SK-N-SH treated with all-trans-retinoic acid at 6 μM for 48 hours (cell line): ENCODE data around the gene LAMA3.

Experiments used
- ATAC-seq: fragments of 200-7000 bp; cut with Tn5 transposase; 3 replicates; pipeline ENCODE4 v1.9.1; 2020; ENCODE audit warnings: mild to moderate bottlenecking, moderate library complexity
- ARNTL ChIP-seq: fragments of 450-650 bp; formaldehyde crosslinking; IDR thresholded peaks from 2 replicates; pipeline ENCODE4 v1.5.0; 2020; ENCODE audit warnings: low read depth, mild to moderate bottlenecking, moderate library complexity, borderline replicate concordance
- BACH2 ChIP-seq: fragments of 250-450 bp; sonication (Bioruptor Pico); IDR thresholded peaks from 2 replicates; pipeline ENCODE4 v1.9.0; 2021; ENCODE audit warnings: mild to moderate bottlenecking, borderline replicate concordance
- CSDC2 ChIP-seq: fragments of 250-450 bp; sonication (Bioruptor Pico); IDR thresholded peaks from 2 replicates; pipeline ENCODE4 v1.5.0; 2020; ENCODE audit warnings: mild to moderate bottlenecking, moderate library complexity
- ESRRG ChIP-seq: fragments of 250-450 bp; sonication (Bioruptor Pico); IDR thresholded peaks from 2 replicates; pipeline ENCODE4 v1.6.1; 2021; ENCODE audit warnings: mild to moderate bottlenecking
- GLIS3 ChIP-seq: fragments of 250-450 bp; sonication (Bioruptor Pico); IDR thresholded peaks from 2 replicates; pipeline ENCODE4 v1.5.0; 2020; ENCODE audit warnings: mild to moderate bottlenecking, moderate library complexity
- ISL1 ChIP-seq: fragments of 250-450 bp; sonication (Bioruptor Pico); IDR thresholded peaks from 2 replicates; pipeline ENCODE4 v2.1.2; 2022; ENCODE audit warnings: mild to moderate bottlenecking, moderate library complexity
- OSR1 ChIP-seq: fragments of 250-450 bp; sonication (Bioruptor Pico); IDR thresholded peaks from 2 replicates; pipeline ENCODE4 v1.8.0; 2022; ENCODE audit warnings: moderate library complexity, mild to moderate bottlenecking, inconsistent platforms
- PPARA ChIP-seq: fragments of 250-450 bp; sonication (Bioruptor Pico); IDR thresholded peaks from 2 replicates; pipeline ENCODE4 v1.5.0; 2020; ENCODE audit warnings: mild to moderate bottlenecking, borderline replicate concordance
- RARB ChIP-seq: fragments of 250-450 bp; sonication (Bioruptor Pico); IDR thresholded peaks from 2 replicates; pipeline ENCODE4 v1.8.0; 2021; ENCODE audit warnings: mild to moderate bottlenecking, moderate library complexity
- SNAI2 ChIP-seq: fragments of 250-450 bp; sonication (Bioruptor Pico); IDR thresholded peaks from 2 replicates; pipeline ENCODE4 v1.5.0; 2020; ENCODE audit warnings: mild to moderate bottlenecking, moderate library complexity
- TCF4 ChIP-seq: fragments of 250-450 bp; sonication (Bioruptor Pico); IDR thresholded peaks from 2 replicates; pipeline ENCODE4 v1.8.0; 2021; ENCODE audit warnings: mild to moderate bottlenecking, moderate library complexity, borderline replicate concordance
- TSHZ2 ChIP-seq: fragments of 250-450 bp; sonication (Bioruptor Pico); IDR thresholded peaks from 2 replicates; pipeline ENCODE4 v1.5.0; 2020; ENCODE audit warnings: mild to moderate bottlenecking, moderate library complexity
- ZC3H10 ChIP-seq: fragments of 250-450 bp; sonication (Bioruptor Pico); IDR thresholded peaks from 2 replicates; pipeline ENCODE4 v1.5.1; 2021; ENCODE audit warnings: mild to moderate bottlenecking, moderate library complexity
- ZFP3 ChIP-seq: fragments of 250-450 bp; sonication (Bioruptor Pico); IDR thresholded peaks from 2 replicates; pipeline ENCODE4 v1.5.0; 2020; ENCODE audit warnings: mild to moderate bottlenecking, moderate library complexity
- ZFP30 ChIP-seq: fragments of 450-650 bp; formaldehyde crosslinking; IDR thresholded peaks from 2 replicates; pipeline ENCODE4 v1.5.0; 2022; ENCODE audit warnings: mild to moderate bottlenecking, moderate library complexity
- ZNF565 ChIP-seq: fragments of 450-650 bp; formaldehyde crosslinking; conservative IDR thresholded peaks from 2 replicates; pipeline ENCODE4 v1.5.0; 2020; ENCODE audit warnings: low read depth, mild to moderate bottlenecking, moderate library complexity
- ZNF70 ChIP-seq: fragments of 450-650 bp; formaldehyde crosslinking; IDR thresholded peaks from 2 replicates; pipeline ENCODE4 v1.5.0; 2020; ENCODE audit warnings: mild to moderate bottlenecking, moderate library complexity
- ZNF8 ChIP-seq: fragments of 450-650 bp; formaldehyde crosslinking; IDR thresholded peaks from 2 replicates; pipeline ENCODE4 v1.5.0; 2020; ENCODE audit warnings: mild to moderate bottlenecking, moderate library complexity
- TF ChIP-seq, protein P1 (sequence below): fragments of 250-450 bp; sonication (Bioruptor Pico); IDR thresholded peaks from 2 replicates; pipeline ENCODE4 v1.5.1; 2021; ENCODE audit warnings: mild to moderate bottlenecking, moderate library complexity
- TF ChIP-seq, protein P2 (sequence below): fragments of 250-450 bp; sonication (Bioruptor Pico); IDR thresholded peaks from 2 replicates; pipeline ENCODE4 v1.8.0; 2020; ENCODE audit warnings: mild to moderate bottlenecking, moderate library complexity, borderline replicate concordance
- TF ChIP-seq, protein P3 (sequence below): fragments of 250-450 bp; sonication (Bioruptor Pico); IDR thresholded peaks from 2 replicates; pipeline ENCODE4 v1.5.1; 2020; ENCODE audit warnings: low read depth, mild to moderate bottlenecking, moderate library complexity

Gene LAMA3

GRCh38 chr18:23689031-23689615 is at the start of gene LAMA3:
LAMA3 (plus strand) TSS chr18:23689453; CDS start chr18:23689684, 231 bp downstream.
- TF ChIP-seq ZC3H10 (CRISPR knock-in tag) (no peak), BACH2 (no peak), SNAI2 (CRISPR knock-in tag) (no peak), CSDC2 (no peak), ARNTL (CRISPR knock-in tag) (no peak), ZNF8 (CRISPR knock-in tag) (no peak), ZFP30 (CRISPR knock-in tag) (no peak)
- TF ChIP-seq, protein P1, sequence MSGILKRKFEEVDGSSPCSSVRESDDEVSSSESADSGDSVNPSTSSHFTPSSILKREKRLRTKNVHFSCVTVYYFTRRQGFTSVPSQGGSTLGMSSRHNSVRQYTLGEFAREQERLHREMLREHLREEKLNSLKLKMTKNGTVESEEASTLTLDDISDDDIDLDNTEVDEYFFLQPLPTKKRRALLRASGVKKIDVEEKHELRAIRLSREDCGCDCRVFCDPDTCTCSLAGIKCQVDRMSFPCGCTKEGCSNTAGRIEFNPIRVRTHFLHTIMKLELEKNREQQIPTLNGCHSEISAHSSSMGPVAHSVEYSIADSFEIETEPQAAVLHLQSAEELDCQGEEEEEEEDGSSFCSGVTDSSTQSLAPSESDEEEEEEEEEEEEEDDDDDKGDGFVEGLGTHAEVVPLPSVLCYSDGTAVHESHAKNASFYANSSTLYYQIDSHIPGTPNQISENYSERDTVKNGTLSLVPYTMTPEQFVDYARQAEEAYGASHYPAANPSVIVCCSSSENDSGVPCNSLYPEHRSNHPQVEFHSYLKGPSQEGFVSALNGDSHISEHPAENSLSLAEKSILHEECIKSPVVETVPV (CRISPR knock-in tag) = no peak
- TF ChIP-seq, all 23 proteins: peak for 0
- ATAC-seq = peak; percentile 87

DNA sequence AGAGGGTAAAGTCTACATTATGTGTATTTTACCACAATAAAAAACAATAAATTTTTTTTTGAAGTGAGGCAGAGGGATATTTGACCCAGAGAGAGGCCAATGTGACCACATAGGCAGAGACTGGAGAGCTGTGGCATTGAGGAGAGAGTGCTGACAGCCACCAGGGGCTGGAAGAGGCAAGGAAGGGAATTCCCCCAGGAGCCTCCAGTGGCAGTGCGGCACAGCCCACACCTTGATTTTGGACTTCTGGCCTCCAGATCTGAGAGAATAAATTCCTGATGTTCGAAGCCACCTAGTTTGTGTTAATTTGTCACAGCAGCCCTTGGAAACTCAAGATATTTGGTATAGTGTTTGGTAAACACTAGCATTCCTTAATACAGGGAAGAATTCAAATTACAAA is 49.2 kb upstream of the LAMA3 start:
- TF ChIP-seq ISL1 (CRISPR knock-in tag) = no peak
- no peak for TF ChIP-seq BACH2
- no peak for TF ChIP-seq ZC3H10 (CRISPR knock-in tag)
- TF ChIP-seq ZNF8 (CRISPR knock-in tag) = no peak
- no peak for TF ChIP-seq ZNF70 (CRISPR knock-in tag)
- no peak for TF ChIP-seq ESRRG (CRISPR knock-in tag)
- TF ChIP-seq ZFP3 (CRISPR knock-in tag) = no peak
- TF ChIP-seq, protein P2, sequence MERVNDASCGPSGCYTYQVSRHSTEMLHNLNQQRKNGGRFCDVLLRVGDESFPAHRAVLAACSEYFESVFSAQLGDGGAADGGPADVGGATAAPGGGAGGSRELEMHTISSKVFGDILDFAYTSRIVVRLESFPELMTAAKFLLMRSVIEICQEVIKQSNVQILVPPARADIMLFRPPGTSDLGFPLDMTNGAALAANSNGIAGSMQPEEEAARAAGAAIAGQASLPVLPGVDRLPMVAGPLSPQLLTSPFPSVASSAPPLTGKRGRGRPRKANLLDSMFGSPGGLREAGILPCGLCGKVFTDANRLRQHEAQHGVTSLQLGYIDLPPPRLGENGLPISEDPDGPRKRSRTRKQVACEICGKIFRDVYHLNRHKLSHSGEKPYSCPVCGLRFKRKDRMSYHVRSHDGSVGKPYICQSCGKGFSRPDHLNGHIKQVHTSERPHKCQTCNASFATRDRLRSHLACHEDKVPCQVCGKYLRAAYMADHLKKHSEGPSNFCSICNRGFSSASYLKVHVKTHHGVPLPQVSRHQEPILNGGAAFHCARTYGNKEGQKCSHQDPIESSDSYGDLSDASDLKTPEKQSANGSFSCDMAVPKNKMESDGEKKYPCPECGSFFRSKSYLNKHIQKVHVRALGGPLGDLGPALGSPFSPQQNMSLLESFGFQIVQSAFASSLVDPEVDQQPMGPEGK (CRISPR knock-in tag) = no peak
- ATAC-seq = no peak

DNA sequence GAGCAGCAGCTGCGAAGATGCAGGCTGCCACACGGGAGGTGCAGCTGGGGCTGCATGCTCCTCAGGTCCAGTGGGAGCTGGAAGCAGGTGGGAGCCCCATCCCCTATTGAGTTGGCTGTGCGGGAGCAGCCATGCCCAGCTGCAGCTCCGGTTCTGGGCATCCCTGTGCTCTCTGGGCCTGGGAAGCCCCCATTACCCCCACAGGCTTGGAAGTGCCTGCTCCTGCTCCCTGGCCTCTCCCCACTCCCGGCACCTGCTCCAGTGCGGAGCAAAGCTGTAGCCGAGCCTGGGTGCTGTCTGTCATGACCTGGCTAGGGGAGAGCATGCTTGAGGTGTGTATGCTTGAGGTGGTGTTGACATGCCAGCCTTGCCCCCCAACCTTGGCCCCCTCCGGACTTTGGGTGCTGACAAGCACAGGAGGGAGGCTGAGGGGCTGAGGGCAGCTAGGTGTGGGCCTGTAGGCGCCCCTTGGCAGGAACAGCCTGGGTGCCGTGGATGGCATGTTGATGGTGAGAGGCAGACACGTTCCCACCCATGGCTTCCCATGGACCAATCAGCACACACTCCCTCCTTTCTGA is 48.0 kb upstream of the LAMA3 start:
- no peak for ATAC-seq
- TF ChIP-seq, protein P3, sequence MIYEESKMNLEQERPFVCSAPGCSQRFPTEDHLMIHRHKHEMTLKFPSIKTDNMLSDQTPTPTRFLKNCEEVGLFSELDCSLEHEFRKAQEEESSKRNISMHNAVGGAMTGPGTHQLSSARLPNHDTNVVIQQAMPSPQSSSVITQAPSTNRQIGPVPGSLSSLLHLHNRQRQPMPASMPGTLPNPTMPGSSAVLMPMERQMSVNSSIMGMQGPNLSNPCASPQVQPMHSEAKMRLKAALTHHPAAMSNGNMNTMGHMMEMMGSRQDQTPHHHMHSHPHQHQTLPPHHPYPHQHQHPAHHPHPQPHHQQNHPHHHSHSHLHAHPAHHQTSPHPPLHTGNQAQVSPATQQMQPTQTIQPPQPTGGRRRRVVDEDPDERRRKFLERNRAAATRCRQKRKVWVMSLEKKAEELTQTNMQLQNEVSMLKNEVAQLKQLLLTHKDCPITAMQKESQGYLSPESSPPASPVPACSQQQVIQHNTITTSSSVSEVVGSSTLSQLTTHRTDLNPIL = no peak
- TF ChIP-seq TSHZ2 (CRISPR knock-in tag) = no peak
- no peak for TF ChIP-seq ZNF8 (CRISPR knock-in tag)
- TF ChIP-seq ZC3H10 (CRISPR knock-in tag) = no peak
- TF ChIP-seq ZNF565 (CRISPR knock-in tag) = no peak
- no peak for TF ChIP-seq ISL1 (CRISPR knock-in tag)
- TF ChIP-seq ZNF70 (CRISPR knock-in tag) = no peak
- TF ChIP-seq TCF4 = no peak

DNA sequence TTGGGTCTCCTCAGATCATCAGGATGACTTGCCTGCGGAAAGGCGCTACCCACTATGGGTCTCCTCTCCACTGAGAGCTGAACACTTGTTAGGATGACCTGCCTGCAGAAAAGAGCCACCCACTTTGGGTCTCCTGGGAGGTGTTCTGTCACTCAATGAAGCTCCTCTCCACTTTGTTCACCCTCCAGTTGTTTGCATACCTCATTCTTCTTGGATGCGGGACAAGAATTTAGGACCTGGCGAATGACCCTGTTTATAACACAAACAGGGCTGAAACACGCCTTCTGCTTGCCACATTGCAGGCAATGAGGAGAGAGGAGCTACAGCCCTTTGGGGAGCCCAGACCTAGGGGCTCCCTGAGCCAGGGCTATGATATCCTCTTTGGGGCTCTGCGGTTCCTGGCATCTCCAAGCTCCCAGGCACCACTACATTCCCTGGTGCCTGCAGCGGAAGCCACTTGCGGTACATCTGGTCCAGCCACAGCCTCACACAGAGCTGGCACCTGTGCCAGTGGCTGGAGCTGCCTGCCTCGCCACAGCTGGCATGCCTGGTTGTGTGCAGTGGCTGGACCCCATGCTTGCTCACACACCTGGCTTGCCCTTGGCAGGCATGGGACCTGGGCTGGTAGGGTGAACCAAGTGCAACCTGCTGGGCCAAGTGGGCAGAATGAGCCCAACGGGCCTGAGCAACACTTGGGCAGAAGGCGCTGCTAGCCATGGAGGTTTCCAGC is 47.2 kb upstream of the LAMA3 start:
- ATAC-seq = no peak
- TF ChIP-seq, protein P2 (CRISPR knock-in tag) = no peak
- TF ChIP-seq GLIS3 (CRISPR knock-in tag) = no peak
- no peak for TF ChIP-seq OSR1 (CRISPR knock-in tag)
- TF ChIP-seq RARB = no peak
- TF ChIP-seq ESRRG (CRISPR knock-in tag) = no peak
- TF ChIP-seq, protein P3 = no peak
- no peak for TF ChIP-seq TCF4
- TF ChIP-seq CSDC2 = no peak
- no peak for TF ChIP-seq ZFP30 (CRISPR knock-in tag)
- no peak for TF ChIP-seq ZC3H10 (CRISPR knock-in tag)
- TF ChIP-seq ZNF8 (CRISPR knock-in tag) = no peak
- no peak for TF ChIP-seq ZNF565 (CRISPR knock-in tag)
- TF ChIP-seq PPARA (CRISPR knock-in tag) = no peak
- no peak for TF ChIP-seq SNAI2 (CRISPR knock-in tag)
- TF ChIP-seq ARNTL (CRISPR knock-in tag) = no peak
- TF ChIP-seq, protein P1 (CRISPR knock-in tag) = no peak
